B cell (primary cell): Measurements from ENCODE around the gene MYOM1. TPM values are rescaled to one million over a fixed set of nuclear protein-coding genes. Genes with fewer than 3 reads are reported as not detected.

Experiments used
- ATAC-seq: fragments of 200-7000 bp; cut with Tn5 transposase; one replicate; pipeline ENCODE4 v1.10.0; 2021; ENCODE audit warnings: low read depth, mild to moderate bottlenecking, moderate number of reproducible peaks, moderate library complexity
- CTCF ChIA-PET: fragments of 350-600 bp; sonication (Branson Sonifier 250); formaldehyde crosslinking; loops from one replicate; lab custom pipeline; 2021; ENCODE audit warnings: antibody characterized with exemption, inconsistent platforms; lab: Charles Lee
- POLR2A ChIA-PET: fragments of 350-600 bp; sonication (Branson Sonifier 250); formaldehyde crosslinking; loops from one replicate; lab custom pipeline; 2021; ENCODE audit warnings: antibody characterized with exemption; lab: Charles Lee
- DNase-seq: peaks from one replicate; pipeline ENCODE4 v3.0.0; 2013
- H2AFZ ChIP-seq: 2 replicates; pipeline ENCODE4 v1.6.1; 2012; ENCODE audit warnings: mild to moderate bottlenecking, low read depth, low read length; ENCODE audit not compliant: insufficient read depth, poor library complexity, severe bottlenecking
- H3K27ac ChIP-seq, 2 donors: 1 replicate in 1 of 2; 2 replicates in 1 of 2; pipeline ENCODE4 v1.5.1; 2012 to 2013; ENCODE audit warnings: low read length in 2 of 2, mild to moderate bottlenecking in 2 of 2, moderate library complexity in 1 of 2
- H3K27me3 ChIP-seq, 4 experiments: fragments of 200-600 bp in 1 of 4; sonication (generic) in 1 of 4; replicated peaks in 1 of 4; 1 replicate in 2 of 4; 2 replicates in 2 of 4; pipeline versions ENCODE4 v1.6.1 to v1.7.0; 2013 to 2016; ENCODE audit warnings: low read length in 3 of 4, mild to moderate bottlenecking in 2 of 4, mixed read lengths in 1 of 4, moderate library complexity in 1 of 4; ENCODE audit not compliant: insufficient read depth in 4 of 4, control insufficient read depth in 3 of 4; ENCODE audit errors: control extremely low read depth in 1 of 4
- H3K36me3 ChIP-seq, 2 experiments: replicated peaks in 1 of 2; 1 replicate in 1 of 2; 2 replicates in 1 of 2; pipeline versions ENCODE4 v1.6.1 to v1.7.1; 2013; ENCODE audit warnings: low read length in 1 of 2; ENCODE audit not compliant: insufficient read depth in 2 of 2, control insufficient read depth in 1 of 2; ENCODE audit errors: control extremely low read depth in 1 of 2, extremely low read depth in 1 of 2
- H3K4me1 ChIP-seq, 2 donors: fragments of 200-600 bp in 1 of 2; sonication (generic) in 1 of 2; 1 replicate in 1 of 2; 2 replicates in 1 of 2; pipeline versions ENCODE4 v1.5.1 to v1.6.1; 2013 to 2017; ENCODE audit warnings: low read length in 2 of 2; ENCODE audit not compliant: control insufficient read depth in 2 of 2, insufficient read depth in 2 of 2
- H3K4me2 ChIP-seq: replicated peaks from 2 replicates; pipeline ENCODE3; 2012; ENCODE audit warnings: mild to moderate bottlenecking, low read depth, low read length; ENCODE audit not compliant: poor library complexity, severe bottlenecking
- H3K4me3 ChIP-seq, 5 experiments: fragments of 200-600 bp in 1 of 5; sonication (generic) in 1 of 5; 1 replicate in 3 of 5; 2 replicates in 2 of 5; pipeline versions ENCODE4 v1.5.1 to v1.7.0; 2011 to 2016; ENCODE audit warnings: low read length in 4 of 5, mild to moderate bottlenecking in 4 of 5, low read depth in 2 of 5, control low read depth in 1 of 5, moderate library complexity in 1 of 5; ENCODE audit not compliant: insufficient read depth in 1 of 5; ENCODE audit errors: control extremely low read depth in 1 of 5, extremely low read depth in 1 of 5
- H3K79me2 ChIP-seq: fragments of 200-600 bp; sonication (generic); one replicate; pipeline ENCODE4 v1.6.0; 2016; ENCODE audit warnings: low read length; ENCODE audit not compliant: control insufficient read depth, insufficient read depth
- H3K9ac ChIP-seq: fragments of 200-600 bp; sonication (generic); 2 replicates; pipeline ENCODE4 v1.6.1; 2017; ENCODE audit warnings: mild to moderate bottlenecking, low read length, moderate library complexity
- H3K9me3 ChIP-seq, 3 donors: one replicate each; pipeline versions ENCODE4 v1.6.1 to v1.7.1; 2013; ENCODE audit warnings: low read length in 2 of 3; ENCODE audit not compliant: control insufficient read depth in 2 of 3, insufficient read depth in 1 of 3; ENCODE audit errors: control extremely low read depth in 1 of 3
- H4K20me1 ChIP-seq: 2 replicates; pipeline ENCODE4 v1.6.0; 2012; ENCODE audit warnings: mild to moderate bottlenecking, low read length; ENCODE audit not compliant: insufficient read depth, control insufficient read depth, poor library complexity, severe bottlenecking
- H3K27ac Mint-ChIP-seq: one replicate; pipeline ENCODE4 v1.8.0; 2021; ENCODE audit warnings: mixed read lengths
- H3K27me3 Mint-ChIP-seq: one replicate; pipeline ENCODE4 v1.8.0; 2021; ENCODE audit warnings: mixed read lengths
- H3K4me1 Mint-ChIP-seq: one replicate; pipeline ENCODE4 v1.8.0; 2021; ENCODE audit warnings: mixed read lengths
- H3K4me3 Mint-ChIP-seq: one replicate; pipeline ENCODE4 v1.8.0; 2021; ENCODE audit warnings: mixed read lengths
- H3K9me3 Mint-ChIP-seq: one replicate; pipeline ENCODE4 v1.8.0; 2022; ENCODE audit warnings: mixed read lengths; ENCODE audit not compliant: insufficient read depth
- EZH2 ChIP-seq: IDR thresholded peaks from 2 replicates; pipeline ENCODE4 v1.6.1; 2012; ENCODE audit warnings: borderline replicate concordance, low read depth, mild to moderate bottlenecking, moderate library complexity, low read length; ENCODE audit not compliant: insufficient read depth, poor library complexity, severe bottlenecking
- WGBS: methylation state at CpG from one replicate; pipeline ENCODE4 v1.1.5; 2013; ENCODE audit warnings: missing lambda C conversion rate; ENCODE audit not compliant: insufficient coverage; 5-methylcytosine and 5-hydroxymethylcytosine counted together
- intact Hi-C: fragments of 100-400 bp; cut with micrococcal nuclease; formaldehyde crosslinking; loops from one replicate; pipeline ENCODE4 v1.10.0; 2022
- polyA plus RNA-seq: library from polyadenylated mRNA; depleted of rRNA; stranded (reverse); fragments of >200 nt; gene quantifications from 2 replicates; pipeline ENCODE4 v1.2.3, GENCODE V29; 2012
- total RNA-seq, 2 donors: library from RNA; stranded (reverse); fragments of 120-200 nt in 1 of 2; gene quantifications; 1 replicate in 1 of 2; 2 replicates in 1 of 2; pipeline versions ENCODE4 v1.2.3 to v1.2.4, GENCODE V29; 2013 to 2022
- TF ChIP-seq, protein P1 (sequence below): fragments of 200-600 bp; IDR thresholded peaks from one replicate; pipeline ENCODE4 v1.8.0; 2022; ENCODE audit warnings: antibody characterized with exemption, mild to moderate bottlenecking

MYOM1 gene
- total and polyA plus RNA-seq, 2 donors (not counting 1 experiment from before 2014, with no cell fraction given), result 1.5 to 12.8 TPM

DNA sequence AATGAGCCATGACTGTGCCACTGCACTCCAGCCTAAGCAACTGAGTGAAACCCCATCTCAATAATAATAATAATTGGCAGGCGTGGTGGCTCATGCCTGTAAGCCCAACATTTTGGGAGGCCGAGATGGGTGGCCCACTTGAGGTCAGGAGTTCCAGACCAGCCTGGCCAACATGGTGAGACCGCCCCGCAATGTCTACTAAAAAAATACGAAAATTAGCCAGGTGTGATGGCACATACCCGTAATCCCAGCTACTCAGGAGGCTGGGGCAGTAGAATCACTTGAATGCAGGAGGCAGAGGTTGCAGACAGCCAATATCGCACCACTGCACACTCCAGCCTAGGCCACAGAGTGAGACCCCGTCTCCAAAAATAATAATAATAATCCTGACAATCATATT is 178.9 kb downstream of the MYOM1 start:
- CTCF ChIA-PET, result interaction anchor here (0.6 to 0.8 kb wide), 2 partner anchors 22 to 44 kb away, joined by 3 read pairs; no protein-coding TSS in a partner anchor

DNA sequence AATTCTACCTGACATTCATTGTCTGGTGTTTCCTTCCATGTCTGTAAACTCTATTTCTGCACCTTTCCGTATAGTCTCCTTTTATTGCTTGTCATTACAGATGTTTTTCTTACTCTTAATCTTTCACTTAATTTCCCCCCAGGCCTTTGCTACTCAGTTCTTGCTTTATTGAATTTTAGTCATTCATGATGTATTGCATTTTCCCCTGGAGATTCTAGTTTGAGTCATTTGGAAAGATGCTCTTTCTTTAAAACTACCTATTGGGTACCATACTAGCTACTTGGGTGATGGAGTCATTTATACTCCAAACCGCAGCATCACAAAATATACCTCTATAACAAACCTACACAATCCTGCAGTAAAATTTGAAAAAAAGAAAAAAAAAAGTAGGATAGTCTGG is 179.6 kb downstream of the MYOM1 start:
- ATAC-seq (no peak), DNase-seq (no peak)
- Histone ChIP-seq H3K4me3 (no peak overlapping the region), H4K20me1 (no peaks in the 10 kb centered on the region), H2AFZ (no peak overlapping the region), H3K9me3 (no peaks in the 10 kb centered on the region), H3K9ac (no peak overlapping the region), H3K36me3 (no peaks in the 10 kb centered on the region), H3K27ac (no peak overlapping the region), H3K27me3 (no peaks in the 10 kb centered on the region), H3K79me2 (no peaks in the 10 kb centered on the region), H3K4me2 (no peak overlapping the region), H3K4me1 (peaks cover 5 to 6% of the 10 kb centered on the region in 2 donors)
- WGBS, result no CpG with 5 or more reads among the region's 2 CpGs
- ChIA-PET POLR2A (interaction anchor here (0.7 kb wide), 1 partner anchor 79 kb away, joined by 3 read pairs; no protein-coding TSS in a partner anchor), CTCF (interaction anchor here (0.6 to 0.8 kb wide), 2 partner anchors 22 to 45 kb away, joined by 3 read pairs; no protein-coding TSS in a partner anchor)
- no peak for TF ChIP-seq EZH2
- TF ChIP-seq, protein P1, sequence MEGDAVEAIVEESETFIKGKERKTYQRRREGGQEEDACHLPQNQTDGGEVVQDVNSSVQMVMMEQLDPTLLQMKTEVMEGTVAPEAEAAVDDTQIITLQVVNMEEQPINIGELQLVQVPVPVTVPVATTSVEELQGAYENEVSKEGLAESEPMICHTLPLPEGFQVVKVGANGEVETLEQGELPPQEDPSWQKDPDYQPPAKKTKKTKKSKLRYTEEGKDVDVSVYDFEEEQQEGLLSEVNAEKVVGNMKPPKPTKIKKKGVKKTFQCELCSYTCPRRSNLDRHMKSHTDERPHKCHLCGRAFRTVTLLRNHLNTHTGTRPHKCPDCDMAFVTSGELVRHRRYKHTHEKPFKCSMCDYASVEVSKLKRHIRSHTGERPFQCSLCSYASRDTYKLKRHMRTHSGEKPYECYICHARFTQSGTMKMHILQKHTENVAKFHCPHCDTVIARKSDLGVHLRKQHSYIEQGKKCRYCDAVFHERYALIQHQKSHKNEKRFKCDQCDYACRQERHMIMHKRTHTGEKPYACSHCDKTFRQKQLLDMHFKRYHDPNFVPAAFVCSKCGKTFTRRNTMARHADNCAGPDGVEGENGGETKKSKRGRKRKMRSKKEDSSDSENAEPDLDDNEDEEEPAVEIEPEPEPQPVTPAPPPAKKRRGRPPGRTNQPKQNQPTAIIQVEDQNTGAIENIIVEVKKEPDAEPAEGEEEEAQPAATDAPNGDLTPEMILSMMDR, result no peak
- Mint-ChIP-seq H3K9me3 (no peaks in the 10 kb centered on the region), H3K27ac (no peak overlapping the region), H3K4me3 (no peak overlapping the region), H3K27me3 (peaks cover 3% of the 10 kb centered on the region), H3K4me1 (peaks cover 9% of the 10 kb centered on the region)
- intact Hi-C loops, result no loop called here

More for the DNA sequence above, 178.9 kb downstream of the MYOM1 start:
- H3K36me3 ChIP-seq, result no peaks in the 10 kb centered on the region
- no peak overlapping the region for H3K9ac ChIP-seq
- peaks cover 5 to 6% of the 10 kb centered on the region in 2 donors for H3K4me1 ChIP-seq
- H3K4me3 Mint-ChIP-seq, result no peak overlapping the region
- peaks cover 11% of the 10 kb centered on the region for H3K4me1 Mint-ChIP-seq
- H2AFZ ChIP-seq, result no peak overlapping the region
- no peak overlapping the region for H3K4me2 ChIP-seq
- H3K27ac Mint-ChIP-seq, result no peak overlapping the region
- WGBS, result 100% methylated on average over 6 of the region's 8 CpGs
- H3K27ac ChIP-seq, result no peak overlapping the region
- ATAC-seq (no peak), DNase-seq (no peak)
- H3K27me3 Mint-ChIP-seq, result peaks cover 3% of the 10 kb centered on the region
- H3K27me3 ChIP-seq, result no peaks in the 10 kb centered on the region
- no peaks in the 10 kb centered on the region for H4K20me1 ChIP-seq
- POLR2A ChIA-PET, result no interaction called here
- no peaks in the 10 kb centered on the region for H3K9me3 ChIP-seq
- TF ChIP-seq, protein P1, result no peak
- no peak for TF ChIP-seq EZH2
- no peaks in the 10 kb centered on the region for H3K9me3 Mint-ChIP-seq
- H3K79me2 ChIP-seq, result no peaks in the 10 kb centered on the region
- intact Hi-C loops, result no loop called here
- no peak overlapping the region for H3K4me3 ChIP-seq
